Measurements from ENCODE around the gene SLC38A3. TPM values are rescaled to one million over a fixed set of nuclear protein-coding genes. Genes with fewer than 3 reads are reported as not detected.

Gene SLC38A3
- total RNA-seq, 1 donor from 2014 or later, result 0.52 TPM

DNA sequence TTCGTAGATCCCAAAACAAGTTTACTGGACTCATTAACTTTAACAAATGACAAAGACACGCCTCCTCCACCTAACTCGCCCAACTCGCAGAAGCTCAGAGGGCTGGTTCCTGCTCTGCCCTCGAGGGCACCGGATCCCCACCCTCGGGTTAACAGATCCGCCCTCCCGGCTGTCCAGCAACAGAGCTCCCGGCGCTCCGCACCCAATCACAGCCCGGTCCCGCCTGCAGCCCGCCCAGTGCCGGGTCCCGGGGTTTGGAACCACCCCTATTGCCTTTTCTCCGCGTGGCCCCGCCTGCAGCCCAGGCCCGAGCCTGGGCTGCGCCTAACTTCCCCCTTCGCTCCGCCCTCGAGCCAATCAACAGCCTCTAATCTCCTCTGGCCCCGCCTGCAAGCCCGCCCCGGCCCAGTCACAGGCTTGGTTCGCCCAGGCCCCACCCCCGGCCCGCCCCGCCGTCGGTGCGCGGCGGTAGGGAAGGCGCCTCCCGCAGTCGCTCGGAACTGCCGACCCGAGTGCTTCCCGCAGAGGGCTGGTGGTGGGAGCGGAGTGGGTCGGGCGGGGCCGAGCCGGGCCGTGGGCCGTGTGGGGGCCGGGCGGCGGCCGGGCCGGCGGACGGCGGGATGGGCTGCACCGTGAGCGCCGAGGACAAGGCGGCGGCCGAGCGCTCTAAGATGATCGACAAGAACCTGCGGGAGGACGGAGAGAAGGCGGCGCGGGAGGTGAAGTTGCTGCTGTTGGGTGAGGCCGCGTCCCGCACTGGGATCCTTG, 30.8 kb downstream of the SLC38A3 start, which contains the start of gene GNAI2:
GNAI2 (plus strand) TSS at position 489 of the 768 bp plus-strand sequence; CDS start at position 621, 132 bp downstream.
- Histone ChIP-seq H3K36me3 (ENCODE audit: control insufficient read depth in 3 of 3, insufficient read depth in 3 of 3, low read length in 3 of 3) (no peaks in the 10 kb centered on the region), H3K27ac (ENCODE audit: low read depth, low read length) (peak within 1 kb of the TSS; percentile 86), H3K4me1 (ENCODE audit: control insufficient read depth in 3 of 3, insufficient read depth in 3 of 3, low read length in 3 of 3) (peaks cover 43 to 48% (median 45%) of the 10 kb centered on the region in 3 donors), H3K27me3 (ENCODE audit: control insufficient read depth in 3 of 3, insufficient read depth in 3 of 3, low read length in 3 of 3) (no peaks in the 10 kb centered on the region), H3K4me3 (ENCODE audit: low read length in 3 of 3) (peak within 1 kb of the TSS; percentile 79 to 90 (median 83)), H3K9ac (ENCODE audit: low read depth in 1 of 3, low read length in 3 of 3) (peak within 1 kb of the TSS; percentile 88 to 91 (median 90)), H3K9me3 (ENCODE audit: control insufficient read depth in 3 of 3, low read length in 3 of 3) (no peaks in the 10 kb centered on the region)

- H3K36me3 ChIP-seq (ENCODE audit: control insufficient read depth in 3 of 3, insufficient read depth in 3 of 3, low read length in 3 of 3), result no peaks in the 10 kb centered on the region
- peak overlapping the region; percentile 79 to 90 (median 83) for H3K4me3 ChIP-seq (ENCODE audit: low read length in 3 of 3)
- H3K9ac ChIP-seq (ENCODE audit: low read depth in 1 of 3, low read length in 3 of 3), result peak overlapping the region; percentile 88 to 91 (median 90)
- no peaks in the 10 kb centered on the region for H3K27me3 ChIP-seq (ENCODE audit: control insufficient read depth in 3 of 3, insufficient read depth in 3 of 3, low read length in 3 of 3)
- peaks cover 50 to 55% (median 52%) of the 10 kb centered on the region in 3 donors for H3K4me1 ChIP-seq (ENCODE audit: control insufficient read depth in 3 of 3, insufficient read depth in 3 of 3, low read length in 3 of 3)
- peak overlapping the region; percentile 86 for H3K27ac ChIP-seq (ENCODE audit: low read depth, low read length)
- no peaks in the 10 kb centered on the region for H3K9me3 ChIP-seq (ENCODE audit: control insufficient read depth in 3 of 3, low read length in 3 of 3)
Measured at GRCh38 chr3:50236484-50237132, 31.5 kb downstream of the SLC38A3 start.

DNA sequence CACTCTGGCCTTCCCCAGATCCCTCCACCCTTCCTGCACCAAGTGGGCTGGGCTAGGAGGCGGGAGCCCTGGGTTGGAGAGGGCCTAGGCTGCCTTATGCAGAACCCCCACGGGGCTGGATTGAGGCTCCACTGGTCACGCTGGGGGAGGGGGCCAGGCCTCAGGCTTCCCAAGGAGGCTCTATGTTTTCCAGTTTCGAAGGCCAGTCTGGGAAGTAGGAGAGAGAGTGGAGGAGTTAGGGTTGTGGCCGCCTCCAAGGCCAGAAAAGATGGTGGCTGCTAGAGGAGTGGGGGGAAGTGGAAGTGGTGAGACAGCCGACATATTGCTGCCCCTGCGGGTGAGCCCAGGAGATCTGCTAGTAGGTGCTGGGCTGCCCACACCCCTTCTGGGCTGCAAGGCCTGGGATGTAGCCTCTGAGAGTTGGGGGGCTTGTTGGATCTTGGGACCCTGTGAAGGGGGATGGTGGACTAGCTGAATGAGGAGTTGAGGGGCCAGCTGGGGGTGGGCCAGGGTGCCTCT, 32.1 kb downstream of the SLC38A3 start:
- Histone ChIP-seq H3K9ac (ENCODE audit: low read depth in 1 of 3, low read length in 3 of 3) (peak overlapping the region; percentile 88 to 91 (median 90)), H3K4me1 (ENCODE audit: control insufficient read depth in 3 of 3, insufficient read depth in 3 of 3, low read length in 3 of 3) (peaks cover 56 to 61% (median 58%) of the 10 kb centered on the region in 3 donors)

DNA sequence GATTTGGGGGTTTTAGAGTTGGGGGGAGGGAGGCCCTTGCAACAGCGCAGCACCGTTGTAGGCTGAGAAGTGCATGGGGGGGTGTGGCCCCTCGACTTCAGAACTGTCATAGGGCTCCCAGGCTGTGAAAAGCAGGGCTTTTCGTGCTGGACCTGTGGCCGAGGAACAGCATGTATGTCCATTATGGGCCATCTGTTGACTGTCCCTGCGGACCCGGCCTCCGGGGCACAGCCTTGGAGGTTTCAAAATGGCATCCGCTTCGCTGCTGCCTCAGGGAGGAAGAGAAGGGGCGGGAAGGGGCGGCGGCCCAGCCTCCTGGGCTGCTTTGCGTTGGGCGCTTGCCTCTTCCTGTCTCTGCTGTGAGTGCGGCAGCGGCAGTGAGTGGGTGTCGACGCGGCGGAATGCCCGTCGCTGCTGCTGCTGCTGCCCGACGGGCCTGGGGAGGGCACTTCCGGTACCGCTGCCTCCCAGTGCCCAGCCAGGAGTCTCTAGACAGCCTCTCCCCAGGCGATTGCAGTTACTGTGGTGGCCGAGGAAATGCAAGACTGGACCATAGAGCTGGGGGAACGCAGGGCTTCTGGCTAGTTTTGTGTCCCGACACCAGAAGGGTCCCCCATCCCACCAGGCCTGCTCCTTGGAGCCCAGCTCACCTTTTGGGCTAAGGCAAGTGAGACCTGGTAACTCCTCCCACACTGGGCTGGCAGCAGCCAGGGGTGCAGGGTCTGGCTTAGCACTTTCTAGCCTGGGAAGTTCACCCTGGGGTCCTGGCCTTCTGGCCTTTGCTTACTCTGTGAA, 32.9 kb downstream of the SLC38A3 start:
- Histone ChIP-seq H3K27me3 (ENCODE audit: control insufficient read depth in 3 of 3, insufficient read depth in 3 of 3, low read length in 3 of 3) (no peaks in the 10 kb centered on the region), H3K9me3 (ENCODE audit: control insufficient read depth in 3 of 3, low read length in 3 of 3) (no peaks in the 10 kb centered on the region), H3K4me1 (ENCODE audit: control insufficient read depth in 3 of 3, insufficient read depth in 3 of 3, low read length in 3 of 3) (peaks cover 62 to 69% (median 66%) of the 10 kb centered on the region in 3 donors), H3K9ac (ENCODE audit: low read depth in 1 of 3, low read length in 3 of 3) (peak overlapping the region; percentile 88 to 91 (median 90)), H3K27ac (ENCODE audit: low read depth, low read length) (peak overlapping the region; percentile 86), H3K4me3 (ENCODE audit: low read length in 3 of 3) (peak overlapping the region; percentile 79 to 90 (median 83)), H3K36me3 (ENCODE audit: control insufficient read depth in 3 of 3, insufficient read depth in 3 of 3, low read length in 3 of 3) (no peaks in the 10 kb centered on the region)

More for the DNA sequence above, 32.1 kb downstream of the SLC38A3 start:
- H3K4me3 ChIP-seq (ENCODE audit: low read length in 3 of 3), result peak overlapping the region; percentile 79 to 90 (median 83)
- H3K9me3 ChIP-seq (ENCODE audit: control insufficient read depth in 3 of 3, low read length in 3 of 3), result no peaks in the 10 kb centered on the region
- peak overlapping the region; percentile 86 for H3K27ac ChIP-seq (ENCODE audit: low read depth, low read length)
- no peaks in the 10 kb centered on the region for H3K27me3 ChIP-seq (ENCODE audit: control insufficient read depth in 3 of 3, insufficient read depth in 3 of 3, low read length in 3 of 3)
- no peaks in the 10 kb centered on the region for H3K36me3 ChIP-seq (ENCODE audit: control insufficient read depth in 3 of 3, insufficient read depth in 3 of 3, low read length in 3 of 3)

DNA sequence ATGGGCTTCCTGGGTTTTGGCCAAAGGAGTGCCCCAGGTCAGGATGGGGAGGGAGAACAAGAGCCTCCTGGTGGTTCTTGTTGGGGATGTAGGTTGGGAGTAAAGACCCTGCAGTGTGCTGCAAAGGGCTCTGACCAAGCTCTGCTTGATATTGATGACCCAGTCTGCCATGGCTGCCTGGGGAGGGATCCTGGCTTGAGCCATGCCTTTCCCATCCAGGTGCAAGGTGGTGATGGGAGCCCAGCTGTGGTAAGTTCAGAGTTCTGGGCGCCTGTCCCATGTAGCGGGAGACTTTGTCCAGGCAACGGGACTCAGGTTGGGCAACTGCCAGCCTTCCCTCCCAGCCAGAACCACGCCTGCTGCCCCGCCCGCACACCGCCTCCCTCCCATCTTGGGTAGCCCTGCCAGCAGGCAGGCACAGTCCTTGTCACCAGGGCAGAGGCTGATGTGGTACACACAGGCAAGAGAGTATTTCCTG, 33.5 kb downstream of the SLC38A3 start:
- peak overlapping the region; percentile 86 for H3K27ac ChIP-seq (ENCODE audit: low read depth, low read length)
- H3K4me3 ChIP-seq (ENCODE audit: low read length in 3 of 3), result peak overlapping the region; percentile 79 to 90 (median 83)
- H3K9me3 ChIP-seq (ENCODE audit: control insufficient read depth in 3 of 3, low read length in 3 of 3), result no peaks in the 10 kb centered on the region
- peak overlapping the region; percentile 65 to 90 (median 88) for H3K9ac ChIP-seq (ENCODE audit: low read depth in 1 of 3, low read length in 3 of 3)
- H3K4me1 ChIP-seq (ENCODE audit: control insufficient read depth in 3 of 3, insufficient read depth in 3 of 3, low read length in 3 of 3), result peaks cover 67 to 74% (median 72%) of the 10 kb centered on the region in 3 donors
- H3K27me3 ChIP-seq (ENCODE audit: control insufficient read depth in 3 of 3, insufficient read depth in 3 of 3, low read length in 3 of 3), result no peaks in the 10 kb centered on the region
- no peaks in the 10 kb centered on the region for H3K36me3 ChIP-seq (ENCODE audit: control insufficient read depth in 3 of 3, insufficient read depth in 3 of 3, low read length in 3 of 3)

GRCh38 chr3:50239649-50240048, 34.6 kb downstream of the SLC38A3 start:
- H3K27ac ChIP-seq (ENCODE audit: low read depth, low read length), result peak overlapping the region; percentile 86
- H3K27me3 ChIP-seq (ENCODE audit: control insufficient read depth in 3 of 3, insufficient read depth in 3 of 3, low read length in 3 of 3), result no peaks in the 10 kb centered on the region
- H3K9ac ChIP-seq (ENCODE audit: low read depth in 1 of 3, low read length in 3 of 3), result peak overlapping the region; percentile 7 to 90 (median 61)
- no peaks in the 10 kb centered on the region for H3K9me3 ChIP-seq (ENCODE audit: control insufficient read depth in 3 of 3, low read length in 3 of 3)
- H3K4me1 ChIP-seq (ENCODE audit: control insufficient read depth in 3 of 3, insufficient read depth in 3 of 3, low read length in 3 of 3), result peaks cover 75 to 82% (median 81%) of the 10 kb centered on the region in 3 donors
- H3K4me3 ChIP-seq (ENCODE audit: low read length in 3 of 3), result no peak overlapping the region
- H3K36me3 ChIP-seq (ENCODE audit: control insufficient read depth in 3 of 3, insufficient read depth in 3 of 3, low read length in 3 of 3), result peaks cover 0 to 2% (median 0%) of the 10 kb centered on the region in 3 donors

GRCh38 chr3:50241163-50241562, 36.1 kb downstream of the SLC38A3 start:
- Histone ChIP-seq H3K27me3 (ENCODE audit: control insufficient read depth in 3 of 3, insufficient read depth in 3 of 3, low read length in 3 of 3) (no peaks in the 10 kb centered on the region), H3K27ac (ENCODE audit: low read depth, low read length) (peak overlapping the region; percentile 80), H3K36me3 (ENCODE audit: control insufficient read depth in 3 of 3, insufficient read depth in 3 of 3, low read length in 3 of 3) (peaks cover 0 to 2% (median 0%) of the 10 kb centered on the region in 3 donors), H3K9me3 (ENCODE audit: control insufficient read depth in 3 of 3, low read length in 3 of 3) (no peaks in the 10 kb centered on the region), H3K4me1 (ENCODE audit: control insufficient read depth in 3 of 3, insufficient read depth in 3 of 3, low read length in 3 of 3) (peaks cover 87 to 93% (median 89%) of the 10 kb centered on the region in 3 donors), H3K9ac (ENCODE audit: low read depth in 1 of 3, low read length in 3 of 3) (peak overlapping the region; percentile 38 to 68 (median 51)), H3K4me3 (ENCODE audit: low read length in 3 of 3) (peak overlapping the region in 1 of 3 donors; percentile 10)

DNA sequence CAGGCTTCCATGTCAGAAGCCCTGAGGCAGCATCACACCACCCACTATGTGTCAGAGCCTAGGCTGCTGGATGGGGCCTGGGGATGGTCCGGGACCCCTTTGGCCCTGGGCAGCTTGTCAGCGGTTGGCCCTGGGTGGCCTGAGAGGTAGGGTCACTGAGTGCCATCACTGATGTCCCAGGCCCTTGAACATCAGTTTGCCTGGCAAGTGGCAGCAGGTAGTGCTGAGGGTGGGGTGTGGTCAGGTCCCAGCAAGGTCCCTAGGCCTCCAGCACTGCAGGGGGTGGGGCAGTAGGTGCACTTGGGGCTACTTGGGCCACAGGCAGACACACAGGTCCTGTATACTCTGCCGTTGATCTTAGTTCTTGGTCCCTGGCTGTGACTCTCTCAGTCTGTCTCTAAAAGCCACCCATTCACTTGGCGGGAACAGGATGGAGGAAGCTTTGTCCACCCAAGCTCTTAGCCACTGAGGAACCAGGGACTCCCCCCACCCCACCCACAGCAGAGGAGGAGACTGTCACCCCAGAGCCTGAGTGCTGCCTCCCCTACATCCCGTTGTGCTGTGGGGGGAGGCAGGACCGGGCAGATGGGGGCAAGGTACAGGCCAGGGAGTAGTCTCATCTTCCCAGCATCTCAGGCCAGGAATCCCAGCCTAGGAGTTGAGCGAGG, 36.8 kb downstream of the SLC38A3 start:
- Histone ChIP-seq H3K4me3 (ENCODE audit: low read length in 3 of 3) (peak overlapping the region in 1 of 3 donors; percentile 35), H3K36me3 (ENCODE audit: control insufficient read depth in 3 of 3, insufficient read depth in 3 of 3, low read length in 3 of 3) (peaks cover 0 to 2% (median 0%) of the 10 kb centered on the region in 3 donors), H3K4me1 (ENCODE audit: control insufficient read depth in 3 of 3, insufficient read depth in 3 of 3, low read length in 3 of 3) (peaks cover 88 to 93% (median 90%) of the 10 kb centered on the region in 3 donors), H3K27me3 (ENCODE audit: control insufficient read depth in 3 of 3, insufficient read depth in 3 of 3, low read length in 3 of 3) (no peaks in the 10 kb centered on the region), H3K27ac (ENCODE audit: low read depth, low read length) (peak overlapping the region; percentile 80), H3K9ac (ENCODE audit: low read depth in 1 of 3, low read length in 3 of 3) (peak overlapping the region; percentile 38 to 68 (median 51)), H3K9me3 (ENCODE audit: control insufficient read depth in 3 of 3, low read length in 3 of 3) (no peaks in the 10 kb centered on the region)

DNA sequence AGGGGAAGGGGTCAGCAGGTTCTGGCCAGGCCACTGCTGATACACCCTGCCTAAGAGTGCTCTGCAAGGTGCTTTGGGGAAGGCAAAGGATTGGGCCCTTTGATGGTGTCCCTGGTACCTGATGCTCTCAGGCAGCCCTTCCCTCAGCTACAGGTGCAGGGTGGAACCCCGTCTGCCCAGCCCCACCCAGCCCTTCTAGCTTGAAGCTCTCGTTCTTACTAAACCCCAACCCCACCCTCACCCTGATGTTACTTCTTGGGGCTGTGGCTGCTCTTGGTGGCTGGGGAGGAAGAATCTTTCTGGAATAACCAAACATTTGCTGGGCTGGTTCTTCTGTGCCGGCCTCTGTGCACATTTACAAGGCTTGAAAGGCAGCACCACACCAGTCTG, 37.3 kb downstream of the SLC38A3 start:
- Histone ChIP-seq H3K4me1 (ENCODE audit: control insufficient read depth in 3 of 3, insufficient read depth in 3 of 3, low read length in 3 of 3) (peaks cover 88 to 93% (median 90%) of the 10 kb centered on the region in 3 donors), H3K27me3 (ENCODE audit: control insufficient read depth in 3 of 3, insufficient read depth in 3 of 3, low read length in 3 of 3) (no peaks in the 10 kb centered on the region), H3K9me3 (ENCODE audit: control insufficient read depth in 3 of 3, low read length in 3 of 3) (no peaks in the 10 kb centered on the region), H3K4me3 (ENCODE audit: low read length in 3 of 3) (peak overlapping the region in 1 of 3 donors; percentile 41), H3K27ac (ENCODE audit: low read depth, low read length) (peak overlapping the region; percentile 80), H3K36me3 (ENCODE audit: control insufficient read depth in 3 of 3, insufficient read depth in 3 of 3, low read length in 3 of 3) (peaks cover 0 to 2% (median 0%) of the 10 kb centered on the region in 3 donors), H3K9ac (ENCODE audit: low read depth in 1 of 3, low read length in 3 of 3) (peak overlapping the region; percentile 16 to 68 (median 38))

Measured in skeletal muscle tissue (tissue), 4 donors.